ENCODE measurements around the gene ABCB8. TPM values are rescaled to one million over a fixed set of nuclear protein-coding genes. Genes with fewer than 3 reads are reported as not detected.

The ABCB8 gene
- total and polyA plus RNA-seq, 9 of the 15 experiments (the other 6 are each of a cell fraction or from before 2014, with no cell fraction given) = 7.6 to 106 (median 36.3) TPM

- TF ChIP-seq CREB3 (tag; conservative IDR thresholded peaks at IDR 0.05; ENCODE audit: low read depth) (peak; percentile 47; the same call in 1 of the 2 replicates), THAP7 (CRISPR knock-in tag; IDR thresholded peaks at IDR 0.05) (0 out of 2 replicates have a peak, but pooled peaks have one; percentile 35), SLC30A9 (CRISPR knock-in tag; IDR thresholded peaks at IDR 0.05) (0 out of 2 replicates have a peak, but pooled peaks have one; percentile 45), ZNF12 (CRISPR knock-in tag; IDR thresholded peaks at IDR 0.05) (0 out of 2 replicates have a peak, but pooled peaks have one; percentile 18), YBX1 (IDR thresholded peaks at IDR 0.05) (no peak), ZBTB11 (CRISPR knock-in tag; IDR thresholded peaks at IDR 0.05) (no peak; a peak in 1 of 6 replicates), TARDBP (IDR thresholded peaks at IDR 0.05) (peak; percentile 12; the same call in 1 of the 2 replicates), HDGF (IDR thresholded peaks at IDR 0.05) (peak; percentile 22; the same call in 1 of the 2 replicates), HDAC1 (IDR thresholded peaks at IDR 0.05) (0 out of 4 replicates have a peak, but pooled peaks of 1 of the 2 experiments have one; percentile 12), KDM2B (CRISPR knock-in tag; IDR thresholded peaks at IDR 0.05) (peak; percentile 6; the same call in 1 of the 2 replicates), MTA3 (IDR thresholded peaks at IDR 0.05; ENCODE audit: borderline replicate concordance) (peak; percentile 17; the same call in 1 of the 2 replicates), TGIF2 (CRISPR knock-in tag; IDR thresholded peaks at IDR 0.05) (peak; percentile 63; the same call in 1 of the 2 replicates), NKRF (IDR thresholded peaks at IDR 0.05; ENCODE audit: borderline replicate concordance) (peak; percentile 69; the same call in 1 of the 2 replicates), ZNF197 (CRISPR knock-in tag; IDR thresholded peaks at IDR 0.05; ENCODE audit: low read depth) (peak; percentile 53), PRMT5 (CRISPR knock-in tag; IDR thresholded peaks at IDR 0.05) (no peak)
- TF ChIP-seq, protein P1, sequence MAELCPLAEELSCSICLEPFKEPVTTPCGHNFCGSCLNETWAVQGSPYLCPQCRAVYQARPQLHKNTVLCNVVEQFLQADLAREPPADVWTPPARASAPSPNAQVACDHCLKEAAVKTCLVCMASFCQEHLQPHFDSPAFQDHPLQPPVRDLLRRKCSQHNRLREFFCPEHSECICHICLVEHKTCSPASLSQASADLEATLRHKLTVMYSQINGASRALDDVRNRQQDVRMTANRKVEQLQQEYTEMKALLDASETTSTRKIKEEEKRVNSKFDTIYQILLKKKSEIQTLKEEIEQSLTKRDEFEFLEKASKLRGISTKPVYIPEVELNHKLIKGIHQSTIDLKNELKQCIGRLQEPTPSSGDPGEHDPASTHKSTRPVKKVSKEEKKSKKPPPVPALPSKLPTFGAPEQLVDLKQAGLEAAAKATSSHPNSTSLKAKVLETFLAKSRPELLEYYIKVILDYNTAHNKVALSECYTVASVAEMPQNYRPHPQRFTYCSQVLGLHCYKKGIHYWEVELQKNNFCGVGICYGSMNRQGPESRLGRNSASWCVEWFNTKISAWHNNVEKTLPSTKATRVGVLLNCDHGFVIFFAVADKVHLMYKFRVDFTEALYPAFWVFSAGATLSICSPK (IDR thresholded peaks at IDR 0.05; ENCODE audit: borderline replicate concordance) = 0 out of 2 replicates have a peak, but pooled peaks have one; percentile 57
Measured at GRCh38 chr7:151081170-151082101, 53.2 kb downstream of the ABCB8 start (continued).

Measured in K562 (cell line).